GM19025 (cell line): ENCODE data around the gene OR2V1.
"Not testable (repeated sequence)": the region's sequence is repeated elsewhere in the genome, so short reads cannot be mapped to it uniquely, and the experiment has no call there.

Experiments
- ATAC-seq: cut with Tn5 transposase; IDR thresholded peaks from one replicate; pipeline ENCODE4 v1.9.1; 2021; ENCODE audit warnings: mild to moderate bottlenecking, low read depth, moderate library complexity; ENCODE audit not compliant: unreplicated experiment

OR2V1 gene

GRCh38 chr5:181130832-181131496, at the start of gene OR2V1:
Gene OR2V1, minus strand, starts transcription at chr5:181131169. Its CDS starts 5,865 bp downstream, at chr5:181125304.
- ATAC-seq = no peak

GRCh38 chr5:181177559-181177958, 46.6 kb upstream of the OR2V1 start:
- ATAC-seq = not testable (repeated sequence)

- ATAC-seq = no peak
Observed at GRCh38 chr5:181176254-181176952, 45.4 kb upstream of the OR2V1 start.

GRCh38 chr5:181173420-181174342, 42.7 kb upstream of the OR2V1 start:
- ATAC-seq = peak; percentile 52

GRCh38 chr5:181173027-181173419, 42.1 kb upstream of the OR2V1 start:
- no peak for ATAC-seq

- ATAC-seq = no peak
Observed at GRCh38 chr5:181171782-181172181, 40.8 kb upstream of the OR2V1 start.

GRCh38 chr5:181170996-181171395, 40.0 kb upstream of the OR2V1 start:
- no peak for ATAC-seq

GRCh38 chr5:181170237-181170825, 39.4 kb upstream of the OR2V1 start:
- no peak for ATAC-seq

- ATAC-seq = not testable (repeated sequence)
Observed at GRCh38 chr5:181169459-181170236, 38.7 kb upstream of the OR2V1 start.

- ATAC-seq = no peak
Observed at GRCh38 chr5:181168595-181169118, 37.7 kb upstream of the OR2V1 start.

GRCh38 chr5:181167814-181168488, 37.0 kb upstream of the OR2V1 start:
- ATAC-seq = no peak

GRCh38 chr5:181166812-181167733, 36.1 kb upstream of the OR2V1 start:
- no peak for ATAC-seq

GRCh38 chr5:181164076-181164952, 33.3 kb upstream of the OR2V1 start:
- ATAC-seq = no peak

- no peak for ATAC-seq
Observed at GRCh38 chr5:181163487-181164075, 32.6 kb upstream of the OR2V1 start.

GRCh38 chr5:181161534-181162175, 30.7 kb upstream of the OR2V1 start:
- ATAC-seq = no peak
